Left kidney (tissue), 2 donors: ENCODE results near the gene DLG2. TPM values are rescaled to one million over a fixed set of nuclear protein-coding genes. Genes with fewer than 3 reads are reported as not detected.

Experiments
- DNase-seq: peaks from one replicate; pipeline ENCODE4 v3.0.0-alpha.2; 2013
- polyA plus RNA-seq: library from polyadenylated mRNA; unstranded; fragments of 120-200 nt; gene quantifications from one replicate; pipeline ENCODE4 v1.2.1, GENCODE V29; 2013; ENCODE audit not compliant: insufficient read length

Gene DLG2
- polyA plus RNA-seq, 1 donor = 13.4 TPM

DNA sequence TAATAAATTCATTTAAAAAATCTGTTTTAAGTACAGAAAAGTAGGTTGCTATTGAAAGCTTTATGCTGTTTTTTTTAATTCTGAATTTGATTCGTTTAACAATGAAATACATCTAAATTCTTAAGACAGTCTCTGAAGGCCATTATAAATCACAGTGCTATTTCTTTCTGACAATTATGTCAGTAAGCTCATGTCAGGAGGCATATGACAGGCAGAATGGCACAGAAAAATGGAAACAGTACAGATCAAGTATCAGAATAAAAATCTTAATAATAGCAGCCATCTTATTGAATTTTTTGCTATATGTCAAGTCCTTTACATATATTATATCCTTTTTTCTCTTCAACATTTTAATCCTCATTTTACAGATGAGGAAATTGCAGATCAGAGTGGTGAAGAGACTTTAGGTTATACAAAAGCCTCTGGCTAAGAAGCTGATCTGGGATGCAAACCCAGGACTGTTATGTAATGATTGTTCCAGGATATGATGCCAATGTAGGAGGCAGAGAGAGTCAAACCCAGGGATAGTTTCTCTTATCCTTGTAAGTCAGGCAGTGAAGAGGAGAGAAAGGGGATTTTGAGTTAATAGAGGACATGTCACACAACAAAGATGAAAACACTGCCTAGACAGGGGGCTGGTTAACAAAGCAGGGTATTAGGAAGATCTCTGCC, 2057.9 kb downstream of the DLG2 start:
- DNase-seq = no peak

DNA sequence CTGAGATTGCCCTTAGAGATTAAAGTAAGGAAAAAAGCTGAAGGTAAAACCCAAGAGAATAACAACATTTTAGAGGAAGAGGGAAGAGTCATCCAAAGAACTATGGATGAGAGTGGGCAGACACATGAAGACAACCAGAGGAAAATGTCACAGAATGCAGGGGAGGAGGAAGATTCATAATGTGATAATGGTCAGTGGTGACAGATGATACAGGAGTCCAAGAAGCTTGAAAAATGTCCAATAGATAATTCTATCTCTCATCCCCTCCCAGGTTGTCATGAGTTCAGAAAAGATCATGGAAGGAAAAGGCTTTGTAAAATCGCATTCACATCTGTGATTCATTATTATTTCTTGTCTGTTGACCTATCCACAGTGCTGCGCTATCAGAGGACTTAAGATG, 2058.6 kb downstream of the DLG2 start:
- no peak for DNase-seq

DNA sequence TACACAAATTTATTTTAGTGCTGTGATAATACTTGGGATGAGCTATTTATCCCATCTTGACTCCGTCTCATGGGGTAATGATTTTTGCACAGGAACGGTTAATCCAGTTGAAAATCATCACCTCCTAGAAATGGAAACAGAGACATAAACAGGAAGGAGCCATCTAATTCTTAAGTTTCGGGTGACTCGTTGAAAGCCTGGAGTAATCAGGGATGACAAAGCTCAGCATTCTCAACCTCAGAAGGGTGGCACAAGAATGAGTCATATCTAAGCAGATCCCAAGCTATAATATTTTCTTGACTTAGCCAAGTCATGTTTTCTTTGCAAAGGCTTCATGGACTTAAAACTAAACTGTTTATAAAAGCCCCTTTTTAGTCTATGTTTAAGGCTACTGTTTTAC, 2060.2 kb downstream of the DLG2 start:
- no peak for DNase-seq

- no peak for DNase-seq
Measured at GRCh38 chr11:83564870-83565269, 2062.3 kb downstream of the DLG2 start.

DNA sequence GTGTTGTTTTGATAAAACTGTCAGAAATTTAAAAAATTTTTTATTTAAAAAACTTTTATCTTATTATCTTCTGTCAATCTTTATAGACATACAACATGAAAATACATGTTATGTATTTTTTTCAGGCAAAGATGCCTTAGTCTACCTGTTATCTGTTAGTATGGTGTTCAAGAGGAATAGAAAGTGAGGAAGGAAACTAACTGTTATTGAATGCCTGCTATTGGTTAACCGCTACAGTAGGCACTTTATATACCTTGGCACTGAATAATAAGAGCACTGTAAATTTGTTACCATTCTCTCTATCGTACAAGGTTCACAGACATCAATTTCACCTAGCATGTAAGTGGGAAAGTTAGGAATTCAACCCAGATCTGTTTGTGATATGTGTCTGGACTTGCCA, 2068.9 kb downstream of the DLG2 start:
- no peak for DNase-seq

- no peak for DNase-seq
Measured at GRCh38 chr11:83557653-83558052, 2069.5 kb downstream of the DLG2 start.

GRCh38 chr11:83554876-83555275, 2072.3 kb downstream of the DLG2 start:
- DNase-seq = no peak

DNA sequence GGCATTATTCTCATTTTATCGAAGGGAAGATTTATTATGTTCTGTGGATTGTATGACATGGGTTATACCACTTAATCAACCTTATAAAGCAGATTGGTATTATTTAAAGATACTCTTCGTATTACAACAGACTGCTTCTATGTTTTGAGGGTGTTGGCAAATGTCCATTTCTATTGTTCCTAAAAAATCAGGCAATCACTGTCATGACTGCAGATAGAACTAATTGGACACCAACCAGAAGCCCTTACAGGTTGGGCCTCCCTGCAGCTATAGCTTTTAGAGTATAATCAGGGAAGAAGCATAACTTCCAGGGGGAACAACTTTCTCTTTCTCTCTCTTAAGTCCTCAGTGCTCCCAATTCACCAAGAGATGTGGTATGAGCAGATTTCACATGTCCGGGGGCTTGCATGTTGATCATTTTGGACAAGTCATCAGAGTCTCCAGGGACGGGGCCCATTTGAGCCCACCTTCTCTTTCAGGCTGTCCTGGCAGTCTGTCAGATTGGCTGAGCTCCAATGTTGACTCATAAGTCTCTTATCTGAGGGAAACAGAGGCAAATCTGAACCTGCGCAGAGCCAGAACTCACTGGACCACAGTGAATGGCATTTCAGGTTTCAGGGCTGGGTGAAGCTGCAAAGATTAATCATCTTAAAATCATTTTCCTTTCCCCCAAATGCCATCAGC, 2077.0 kb downstream of the DLG2 start:
- DNase-seq = no peak

DNA sequence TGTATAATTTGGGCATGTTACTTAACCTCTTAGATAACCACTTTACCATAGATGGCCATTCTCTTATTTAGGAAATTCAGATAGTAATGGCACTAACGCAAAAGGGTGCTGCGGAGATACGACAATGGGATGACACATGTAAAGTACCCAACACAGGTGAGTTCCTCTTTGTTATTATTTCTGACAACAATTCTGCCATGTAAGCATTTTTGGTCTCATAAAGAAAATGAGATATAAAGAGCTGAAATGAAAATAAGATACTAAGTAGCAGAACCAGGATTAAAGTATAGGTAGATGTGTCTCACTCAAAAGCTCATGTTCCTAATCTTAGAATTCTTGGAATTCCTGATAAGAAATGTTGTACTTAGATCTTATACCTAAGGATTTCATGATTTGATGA, 2080.8 kb downstream of the DLG2 start:
- DNase-seq = no peak

DNA sequence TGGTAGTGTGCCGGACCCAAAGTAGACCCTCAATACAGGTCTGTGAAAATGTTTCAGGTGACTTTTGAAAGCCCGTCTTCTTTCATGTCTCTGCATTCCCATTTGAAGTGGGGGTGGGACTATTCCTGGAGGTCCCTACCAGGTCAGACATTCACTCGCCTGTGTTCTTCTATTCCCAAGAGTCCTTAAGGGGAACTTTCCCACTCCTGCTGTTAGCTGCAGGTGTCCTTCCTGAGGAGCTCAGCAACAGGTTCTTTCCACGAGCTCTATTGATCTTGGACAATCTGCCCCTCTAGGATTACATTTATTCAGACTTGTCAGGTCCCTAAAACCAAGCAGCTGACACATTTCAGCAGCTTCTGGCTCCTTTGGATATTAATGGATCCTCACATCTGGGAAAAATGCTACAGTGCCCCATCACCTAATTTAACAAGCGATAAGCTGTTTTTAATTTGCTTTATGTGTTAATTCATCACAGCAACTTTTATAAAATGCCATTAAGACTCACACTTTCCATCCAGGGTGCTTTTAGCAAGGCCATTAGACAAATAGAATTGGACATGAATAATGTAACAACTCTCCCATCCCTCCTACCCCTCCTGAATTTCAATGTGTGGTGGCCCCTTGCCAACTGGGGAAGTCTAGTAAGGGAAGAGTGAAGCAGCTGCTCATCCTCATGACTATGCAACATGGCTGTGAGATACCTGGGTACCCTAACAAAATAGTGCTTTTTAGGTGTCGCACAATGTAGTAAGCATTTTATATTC, 2081.5 kb downstream of the DLG2 start:
- DNase-seq = no peak

DNA sequence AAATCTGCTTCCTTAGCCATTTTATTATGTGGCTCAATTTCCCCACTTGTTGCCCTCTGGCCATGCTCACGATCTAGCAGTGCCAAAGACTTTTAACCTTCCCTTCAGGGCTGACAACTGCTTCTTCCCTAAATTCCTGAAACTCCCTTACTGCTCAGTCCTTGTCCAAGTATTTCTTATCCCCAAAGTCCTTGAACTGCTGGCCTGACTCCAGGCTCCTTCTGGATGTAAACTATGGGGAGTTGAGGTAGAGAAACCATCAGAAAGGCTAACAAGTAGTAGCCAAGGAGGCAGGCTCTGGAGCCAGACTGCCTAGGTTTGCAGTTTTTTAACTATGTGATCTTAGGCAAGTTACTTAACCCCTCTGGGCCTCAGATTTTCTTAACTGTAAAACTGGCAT, 2082.3 kb downstream of the DLG2 start:
- DNase-seq = no peak

- DNase-seq = no peak
Measured at GRCh38 chr11:83543706-83544439, 2083.3 kb downstream of the DLG2 start.

DNA sequence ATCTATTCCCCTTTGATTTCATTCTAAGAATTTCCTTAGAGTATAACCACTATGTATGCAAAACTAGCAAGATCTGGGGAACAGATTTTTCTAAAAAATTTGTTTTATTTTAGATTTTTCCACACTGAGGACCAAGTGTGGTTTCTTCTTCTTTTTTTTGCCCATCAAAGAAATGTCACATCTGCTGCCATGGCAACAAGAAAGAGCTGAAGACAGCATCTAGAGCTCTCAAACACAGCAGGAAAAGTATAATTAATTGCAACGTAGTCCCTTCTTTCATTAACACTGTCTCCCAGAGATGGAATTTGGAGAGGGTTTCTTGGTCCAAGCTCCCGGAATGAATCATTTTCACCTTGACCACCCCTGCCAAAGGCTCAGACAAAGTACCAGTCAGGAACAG, 2084.3 kb downstream of the DLG2 start:
- DNase-seq = no peak

GRCh38 chr11:83540728-83541127, 2086.4 kb downstream of the DLG2 start:
- no peak for DNase-seq

DNA sequence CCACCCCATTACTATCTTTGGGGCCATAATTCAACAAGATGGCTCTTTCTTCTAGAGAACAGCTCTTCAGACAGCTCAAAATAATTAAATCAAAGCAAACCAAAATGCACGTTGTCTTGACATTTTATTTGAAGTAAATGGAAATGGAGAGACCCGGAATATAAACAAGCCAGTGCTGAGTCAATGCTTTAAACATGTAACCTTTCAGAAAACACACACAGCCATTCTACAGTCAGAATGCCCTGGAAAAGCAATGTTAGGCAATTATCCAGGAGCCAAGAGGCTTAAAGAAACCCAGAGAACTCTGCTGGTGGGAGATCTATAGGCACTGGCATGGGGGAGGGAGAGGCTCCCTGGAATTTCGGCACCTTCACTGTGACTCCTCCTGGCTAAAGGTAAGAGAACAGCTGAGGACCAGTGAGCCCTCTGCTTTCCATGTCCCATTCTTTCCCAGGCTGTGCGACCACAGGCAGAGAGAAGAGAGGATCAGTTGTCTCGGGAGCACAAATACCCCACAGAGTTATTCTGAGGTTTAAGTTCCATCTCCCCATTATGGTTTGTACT, 2086.9 kb downstream of the DLG2 start:
- DNase-seq = no peak

DNA sequence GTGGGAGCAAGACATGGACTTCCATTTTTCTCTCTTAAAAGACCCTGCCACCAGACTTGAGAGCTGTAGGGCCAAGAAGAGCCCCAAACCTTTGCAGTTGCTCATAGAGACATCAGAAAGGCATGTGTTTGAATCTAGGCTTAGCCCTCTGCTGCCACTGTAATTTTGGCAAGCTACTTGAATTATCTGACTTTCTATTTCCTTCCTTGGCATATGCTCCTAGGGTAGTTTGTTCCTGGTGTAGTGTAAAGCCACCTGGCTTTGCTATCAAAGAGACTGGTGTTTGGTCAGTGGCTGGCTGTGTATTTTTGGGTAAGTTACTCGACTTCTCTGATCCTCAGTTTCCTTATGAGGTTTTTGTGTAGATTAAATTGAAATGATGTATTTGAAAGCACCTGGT, 2088.9 kb downstream of the DLG2 start:
- DNase-seq = no peak

DNA sequence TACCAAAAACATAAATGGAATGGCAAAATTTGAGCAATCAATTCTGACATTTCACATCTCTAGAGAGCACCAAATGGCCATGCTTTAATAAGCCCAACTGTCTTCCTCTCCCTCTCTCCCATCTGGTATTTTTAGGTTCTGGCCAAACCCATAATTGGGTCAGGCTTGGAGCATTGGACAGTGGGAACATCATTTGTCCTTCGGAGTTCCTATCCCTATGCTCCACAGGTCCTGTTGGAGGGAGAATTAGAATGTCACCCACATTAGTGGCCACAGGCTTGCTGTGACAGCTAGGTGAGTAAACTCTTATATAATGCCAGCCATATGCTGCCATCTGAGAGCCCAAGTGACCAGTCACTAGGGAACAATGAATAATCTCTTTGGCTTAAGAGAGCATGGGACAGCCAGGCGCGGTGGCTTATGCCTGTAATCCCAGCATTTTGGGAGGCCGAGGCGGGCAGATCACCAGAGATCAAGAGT, 2090.0 kb downstream of the DLG2 start:
- no peak for DNase-seq

DNA sequence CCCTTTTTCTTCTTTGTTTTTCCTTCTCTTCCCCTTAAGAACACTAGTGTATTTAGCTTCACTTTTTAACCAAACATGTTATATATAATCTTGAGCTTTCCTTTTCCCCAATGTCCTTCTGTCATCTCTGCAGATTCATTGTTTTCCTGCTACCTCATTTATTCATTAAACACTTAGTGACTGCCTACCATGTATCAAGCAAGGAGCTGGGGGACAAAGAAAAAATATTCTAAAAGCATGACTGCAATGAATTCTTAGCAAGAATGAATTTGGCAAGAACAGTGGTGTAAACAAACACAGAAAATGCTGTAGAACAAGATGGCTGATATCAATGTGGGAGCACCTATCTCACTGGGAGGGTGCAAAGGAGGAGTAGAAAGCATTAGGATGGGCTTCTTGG, 2094.0 kb downstream of the DLG2 start:
- no peak for DNase-seq

GRCh38 chr11:83528877-83529276, 2098.3 kb downstream of the DLG2 start:
- no peak for DNase-seq

DNA sequence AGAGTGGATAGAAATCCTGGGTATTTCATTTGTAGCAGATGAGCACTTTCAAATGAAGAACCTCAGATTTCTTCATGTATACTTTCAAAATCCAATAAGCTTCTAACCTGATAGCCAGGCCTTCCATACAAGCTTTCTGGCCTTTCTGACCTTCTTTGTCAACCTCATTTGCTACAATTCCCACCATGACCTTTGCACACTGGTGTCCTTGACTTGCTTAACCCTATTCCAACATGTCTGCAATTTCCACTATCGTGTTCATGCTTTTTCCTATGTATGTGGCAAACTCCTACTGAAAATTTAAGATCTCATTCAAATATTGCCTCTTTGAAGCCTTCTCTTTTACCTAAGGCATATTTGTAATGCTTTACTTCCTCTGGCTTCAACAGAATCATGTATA, 2098.9 kb downstream of the DLG2 start:
- no peak for DNase-seq

GRCh38 chr11:83523676-83524075, 2103.5 kb downstream of the DLG2 start:
- no peak for DNase-seq

DNA sequence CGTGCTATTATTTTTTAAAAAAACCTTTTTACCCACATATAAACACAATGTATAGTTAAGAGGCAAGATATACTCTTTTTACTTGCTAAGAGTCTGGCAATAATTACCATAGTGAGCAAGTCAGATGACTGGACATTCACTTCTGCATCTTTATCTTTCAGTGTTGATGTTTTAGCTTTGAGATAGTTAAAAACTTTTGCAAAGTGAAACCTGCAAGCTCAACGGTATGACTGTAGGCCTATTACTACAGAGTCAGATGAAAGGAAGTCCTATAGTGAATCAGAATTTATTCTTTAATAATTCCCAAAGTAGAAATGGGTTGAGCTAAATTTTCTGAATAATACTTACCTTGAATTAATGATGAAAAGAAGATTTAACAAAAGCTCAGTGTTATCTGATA, 2104.2 kb downstream of the DLG2 start:
- no peak for DNase-seq
